Esophagus muscularis mucosa (tissue), 4 donors: Measurements from ENCODE around the gene ARHGAP32. TPM values are rescaled to one million over a fixed set of nuclear protein-coding genes. Genes with fewer than 3 reads are reported as not detected.

Experiments
- DNase-seq: peaks from one replicate; pipeline ENCODE4 v3.0.0-alpha.2; 2017; ENCODE audit errors: extremely low spot score
- H3K27ac ChIP-seq, 4 donors: fragments of 200-600 bp; sonication (generic); replicated peaks in 1 of 4; 1 replicate in 3 of 4; 2 replicates in 1 of 4; pipeline ENCODE4 v1.5.1; 2016 to 2019; ENCODE audit warnings: mild to moderate bottlenecking in 1 of 4
- H3K27me3 ChIP-seq, 4 donors: fragments of 200-600 bp; sonication (generic); one replicate each; pipeline versions ENCODE4 v1.5.1 to v1.6.0; 2016 to 2019
- H3K36me3 ChIP-seq, 4 donors: fragments of 200-600 bp; sonication (generic); one replicate each; pipeline ENCODE4 v1.5.1; 2016 to 2019
- H3K4me1 ChIP-seq, 4 donors: fragments of 200-600 bp; sonication (generic); one replicate each; pipeline ENCODE4 v1.5.1; 2016 to 2019
- H3K4me3 ChIP-seq, 4 donors: fragments of 200-600 bp; sonication (generic); 1 replicate in 2 of 4; 2 replicates in 2 of 4; pipeline ENCODE4 v1.5.1; 2016 to 2019; ENCODE audit warnings: mild to moderate bottlenecking in 4 of 4, moderate library complexity in 1 of 4
- H3K9me3 ChIP-seq, 4 donors: fragments of 200-600 bp; sonication (generic); 1 replicate in 3 of 4; 2 replicates in 1 of 4; pipeline ENCODE4 v1.5.1; 2016 to 2019
- CTCF ChIP-seq, 3 experiments: fragments of 200-600 bp in 2 of 3; fragments of 450-650 bp in 1 of 3; sonication (generic) in 2 of 3; IDR thresholded peaks; one replicate each; pipeline ENCODE4 v1.5.1; 2017 to 2019; ENCODE audit warnings: antibody characterized with exemption in 3 of 3, mild to moderate bottlenecking in 2 of 3, moderate library complexity in 1 of 3
- EP300 ChIP-seq: sonication (generic); formaldehyde crosslinking; IDR thresholded peaks from one replicate; pipeline ENCODE4 v1.6.1; 2017; ENCODE audit warnings: antibody characterized with exemption
- POLR2A ChIP-seq: fragments of 450-650 bp; IDR thresholded peaks from one replicate; pipeline ENCODE4 v1.6.1; 2017; ENCODE audit warnings: antibody characterized with exemption, moderate library complexity, mild to moderate bottlenecking, low read depth
- POLR2AphosphoS5 ChIP-seq, 2 donors: sonication (generic); formaldehyde crosslinking; IDR thresholded peaks; one replicate each; pipeline ENCODE4 v1.6.1; 2017; ENCODE audit warnings: antibody characterized with exemption in 2 of 2
- WGBS: methylation state at CpG from one replicate; pipeline ENCODE4 v1.1.5; 2018; 5-methylcytosine and 5-hydroxymethylcytosine counted together
- intact Hi-C: fragments of 100-400 bp; cut with DNase I; formaldehyde crosslinking; loops from one replicate; pipeline ENCODE4 v1.15.1; 2023
- total RNA-seq, 4 donors: library from RNA; depleted of rRNA; stranded (reverse); fragments of >200 nt; gene quantifications; one replicate each; pipeline versions ENCODE4 v1.1.0 to v1.2.1, GENCODE V29; 2016

Gene ARHGAP32
- total RNA-seq: 10 to 100 TPM; 11.9 to 17.0 (median 15.8) TPM

GRCh38 chr11:129192150-129192549, at the start of gene ARHGAP32:
Gene ARHGAP32, minus strand, starts transcription at chr11:129192325. Its CDS starts 127 bp downstream, at chr11:129192198.
- Histone ChIP-seq H3K27ac (no peak within 1 kb of the TSS), H3K4me3 (no peak within 1 kb of the TSS), H3K4me1 (peaks cover 0 to 15% (median 9%) of the 10 kb centered on the region in 4 donors), H3K9me3 (no peaks in the 10 kb centered on the region), H3K27me3 (no peaks in the 10 kb centered on the region), H3K36me3 (no peaks in the 10 kb centered on the region)
- no peak for TF ChIP-seq POLR2A
- TF ChIP-seq CTCF (IDR thresholded peaks at IDR 0.05): no peak
- no peak for TF ChIP-seq POLR2AphosphoS5 (IDR thresholded peaks at IDR 0.05)
- TF ChIP-seq EP300: no peak
- no peak for DNase-seq
- WGBS: 100% methylated on average over 2 of the region's 2 CpGs
- intact Hi-C loops: no loop called here

DNA sequence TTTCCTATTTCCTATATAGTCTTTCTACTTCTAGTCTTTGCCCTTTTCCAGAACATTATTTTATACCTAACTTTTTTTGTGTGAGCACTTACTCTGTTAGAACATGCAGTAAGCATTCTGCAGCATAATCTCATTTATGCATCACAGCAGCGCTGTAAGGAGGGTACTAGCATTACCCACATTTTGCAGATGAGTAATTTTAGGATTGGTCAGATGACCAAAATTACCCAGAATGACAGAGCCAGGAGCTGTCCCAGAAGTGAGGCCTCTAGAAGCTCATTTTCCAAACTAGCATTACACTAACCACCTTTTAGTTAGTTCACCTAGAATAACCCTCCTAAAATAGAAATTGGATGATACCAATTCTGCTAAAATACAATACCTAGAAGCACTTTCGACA, 47.1 kb upstream of the ARHGAP32 start:
- H3K9me3 ChIP-seq: no peaks in the 10 kb centered on the region

GRCh38 chr11:129237880-129238638, 45.9 kb upstream of the ARHGAP32 start:
- 97% methylated on average over 3 of the region's 3 CpGs for WGBS
- intact Hi-C loops: no loop called here
- Histone ChIP-seq H3K36me3 (peaks cover 0 to 3% (median 0%) of the 10 kb centered on the region in 4 donors), H3K27me3 (no peaks in the 10 kb centered on the region), H3K4me1 (no peaks in the 10 kb centered on the region), H3K4me3 (no peak overlapping the region), H3K27ac (no peak overlapping the region), H3K9me3 (no peaks in the 10 kb centered on the region)
- DNase-seq: no peak
- TF ChIP-seq EP300 (no peak), CTCF (IDR thresholded peaks at IDR 0.05) (no peak), POLR2A (no peak), POLR2AphosphoS5 (IDR thresholded peaks at IDR 0.05) (no peak)

More for the DNA sequence above, 47.1 kb upstream of the ARHGAP32 start:
- intact Hi-C loops: no loop called here
- WGBS: 94% methylated on average over 2 of the region's 2 CpGs
- Histone ChIP-seq H3K4me1 (no peaks in the 10 kb centered on the region), H3K27ac (no peak overlapping the region), H3K4me3 (no peak overlapping the region), H3K27me3 (no peaks in the 10 kb centered on the region), H3K36me3 (peaks cover 0 to 3% (median 0%) of the 10 kb centered on the region in 4 donors)
- DNase-seq: no peak
- no peak for TF ChIP-seq POLR2AphosphoS5 (IDR thresholded peaks at IDR 0.05)
- no peak for TF ChIP-seq EP300
- no peak for TF ChIP-seq POLR2A

DNA sequence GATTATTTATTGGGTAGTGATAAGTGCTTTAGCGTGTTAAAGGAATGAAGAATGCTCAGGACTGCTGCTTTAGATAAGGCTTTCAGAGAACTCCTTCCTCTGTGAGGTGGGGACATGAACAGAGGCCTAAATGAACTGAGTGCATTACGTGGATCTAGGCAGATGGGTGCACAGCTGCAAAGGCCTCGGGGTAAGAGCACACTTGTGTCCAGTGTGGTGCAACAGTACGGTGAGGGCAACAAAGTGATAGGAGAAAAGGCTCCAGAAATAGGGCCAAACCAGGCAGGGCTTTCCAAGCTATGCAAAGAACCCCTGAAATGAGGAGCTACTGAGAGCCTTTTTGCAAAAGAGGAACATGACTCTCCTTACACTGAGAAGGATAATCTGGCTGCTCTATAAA, 45.3 kb upstream of the ARHGAP32 start:
- Histone ChIP-seq H3K27me3 (no peaks in the 10 kb centered on the region), H3K36me3 (peaks cover 0 to 3% (median 0%) of the 10 kb centered on the region in 4 donors), H3K4me3 (no peak overlapping the region), H3K4me1 (no peaks in the 10 kb centered on the region), H3K27ac (no peak overlapping the region), H3K9me3 (no peaks in the 10 kb centered on the region)
- TF ChIP-seq POLR2A (no peak), EP300 (no peak)
- 93% methylated on average over 4 of the region's 4 CpGs for WGBS
- no peak for DNase-seq
- intact Hi-C loops: no loop called here

- TF ChIP-seq CTCF (IDR thresholded peaks at IDR 0.05) (no peak), POLR2AphosphoS5 (IDR thresholded peaks at IDR 0.05) (no peak), EP300 (no peak), POLR2A (no peak)
- Histone ChIP-seq H3K4me3 (no peak overlapping the region), H3K9me3 (no peaks in the 10 kb centered on the region), H3K36me3 (peaks cover 0 to 3% (median 0%) of the 10 kb centered on the region in 4 donors), H3K27ac (no peak overlapping the region), H3K27me3 (no peaks in the 10 kb centered on the region), H3K4me1 (no peaks in the 10 kb centered on the region)
- intact Hi-C loops: no loop called here
- 100% methylated on average over 1 of the region's 1 CpG for WGBS
- no peak for DNase-seq
These were observed 44.7 kb upstream of the ARHGAP32 start for GRCh38 chr11:129236850-129237249.
